NCI-H510A (cell line): ENCODE results near the gene HMX2.

Experiments used
- DNase-seq: peaks from one replicate; lab custom pipeline; 2025; lab: John Stamatoyannopoulos, UW

Gene HMX2

GRCh38 chr10:123139521-123140163 is 8.3 kb upstream of the HMX2 start:
- peak; percentile 25 for DNase-seq

GRCh38 chr10:123140164-123140982 is 7.6 kb upstream of the HMX2 start:
- no peak for DNase-seq

- DNase-seq: no peak
Observed at GRCh38 chr10:123140983-123141390, 6.9 kb upstream of the HMX2 start.

DNA sequence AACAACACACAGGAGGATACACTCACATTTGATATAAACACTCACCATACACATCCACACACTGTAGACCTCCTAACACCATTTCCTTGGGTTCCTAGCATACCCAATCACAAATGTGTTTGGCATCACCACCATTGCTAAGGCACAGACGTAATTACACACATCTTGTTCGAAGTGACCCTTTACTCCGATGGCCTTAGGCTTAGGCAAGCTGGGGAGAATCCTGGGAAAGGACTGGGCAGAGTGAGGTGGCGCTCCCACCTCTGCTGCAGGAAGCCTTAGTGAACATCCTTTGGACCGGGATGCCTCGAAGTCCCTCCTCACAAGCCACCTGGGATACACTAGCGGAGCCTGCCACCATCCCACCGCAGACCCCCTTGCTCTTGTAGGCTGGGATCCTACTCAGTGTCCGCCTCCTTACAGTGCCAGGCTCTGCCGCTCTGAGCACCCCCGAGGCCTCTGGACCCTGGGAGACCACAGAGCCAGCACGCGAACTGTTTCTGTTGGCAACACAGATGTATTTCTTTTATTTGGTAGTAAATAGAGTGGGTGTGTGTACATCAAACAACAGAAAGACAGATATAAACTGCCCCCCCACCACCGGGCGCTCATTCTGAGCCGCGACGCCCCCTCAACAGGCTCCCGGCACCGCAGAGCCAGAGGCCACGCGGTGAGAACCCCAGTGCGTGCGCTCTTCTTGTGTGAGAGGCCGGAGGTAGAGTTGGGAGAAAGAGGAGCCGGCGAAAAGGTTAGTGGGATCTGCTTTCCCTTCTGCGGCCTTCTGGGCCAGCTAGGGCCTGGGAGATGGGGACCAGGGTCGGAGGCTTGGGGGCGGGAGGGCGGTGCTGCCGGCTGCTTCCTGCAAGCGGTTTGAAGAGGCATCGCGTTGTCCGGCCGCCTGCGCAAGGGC is 5.9 kb upstream of the HMX2 start:
- no peak for DNase-seq

GRCh38 chr10:123142701-123143161 is 5.2 kb upstream of the HMX2 start:
- DNase-seq: no peak

DNA sequence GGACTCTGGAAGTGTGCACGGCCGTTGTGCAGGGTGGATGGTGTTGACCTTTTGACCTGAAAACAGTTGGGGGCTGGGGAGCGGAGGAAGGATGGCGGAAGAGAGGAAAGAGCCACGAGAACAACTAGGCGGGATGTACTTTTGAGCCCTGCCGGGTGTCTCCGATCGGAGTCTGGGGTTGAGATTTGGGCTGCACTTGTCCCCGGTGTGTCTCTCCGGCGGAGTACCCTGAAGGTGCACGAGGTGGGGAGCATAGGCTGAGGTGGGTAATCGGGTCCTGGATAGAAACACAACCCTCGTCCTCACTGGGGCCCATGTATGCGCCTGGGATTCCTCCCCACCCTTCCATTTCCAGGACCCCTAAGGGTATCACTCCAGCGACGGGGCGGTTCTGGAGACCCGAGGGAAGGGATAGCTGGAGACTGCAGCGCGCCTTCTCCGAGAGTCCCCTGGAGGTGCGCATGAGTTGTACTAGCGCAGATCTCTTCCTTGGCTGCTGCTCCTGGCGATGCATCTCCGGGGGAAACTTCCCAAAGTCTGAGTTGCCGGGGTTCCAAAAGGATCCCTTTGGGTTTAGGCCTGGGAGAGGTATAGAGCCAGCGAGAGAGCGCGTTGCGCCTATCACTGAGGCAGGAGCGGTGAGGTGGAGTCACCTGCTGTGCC is 4.6 kb upstream of the HMX2 start:
- DNase-seq: no peak

DNA sequence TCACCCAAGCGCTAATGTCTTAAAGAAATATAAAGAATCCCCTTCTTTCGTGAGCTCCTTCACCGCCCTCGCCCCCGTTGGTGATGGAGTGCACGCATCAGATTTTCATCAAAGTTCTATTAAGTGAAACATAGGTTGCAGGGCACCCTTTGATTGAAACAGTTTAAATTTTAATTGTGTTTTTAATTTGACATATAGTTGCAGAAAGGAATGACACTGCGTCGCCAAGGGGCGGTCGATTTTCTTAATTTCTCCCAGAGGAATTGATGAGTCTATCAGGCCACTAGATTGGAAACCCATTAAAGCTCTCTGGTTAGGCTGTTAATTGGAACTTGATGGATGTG is 4.1 kb upstream of the HMX2 start:
- DNase-seq: no peak

GRCh38 chr10:123144697-123145541 is 3.0 kb upstream of the HMX2 start:
- DNase-seq: no peak

GRCh38 chr10:123145542-123146012 is 2.4 kb upstream of the HMX2 start:
- DNase-seq: no peak

DNA sequence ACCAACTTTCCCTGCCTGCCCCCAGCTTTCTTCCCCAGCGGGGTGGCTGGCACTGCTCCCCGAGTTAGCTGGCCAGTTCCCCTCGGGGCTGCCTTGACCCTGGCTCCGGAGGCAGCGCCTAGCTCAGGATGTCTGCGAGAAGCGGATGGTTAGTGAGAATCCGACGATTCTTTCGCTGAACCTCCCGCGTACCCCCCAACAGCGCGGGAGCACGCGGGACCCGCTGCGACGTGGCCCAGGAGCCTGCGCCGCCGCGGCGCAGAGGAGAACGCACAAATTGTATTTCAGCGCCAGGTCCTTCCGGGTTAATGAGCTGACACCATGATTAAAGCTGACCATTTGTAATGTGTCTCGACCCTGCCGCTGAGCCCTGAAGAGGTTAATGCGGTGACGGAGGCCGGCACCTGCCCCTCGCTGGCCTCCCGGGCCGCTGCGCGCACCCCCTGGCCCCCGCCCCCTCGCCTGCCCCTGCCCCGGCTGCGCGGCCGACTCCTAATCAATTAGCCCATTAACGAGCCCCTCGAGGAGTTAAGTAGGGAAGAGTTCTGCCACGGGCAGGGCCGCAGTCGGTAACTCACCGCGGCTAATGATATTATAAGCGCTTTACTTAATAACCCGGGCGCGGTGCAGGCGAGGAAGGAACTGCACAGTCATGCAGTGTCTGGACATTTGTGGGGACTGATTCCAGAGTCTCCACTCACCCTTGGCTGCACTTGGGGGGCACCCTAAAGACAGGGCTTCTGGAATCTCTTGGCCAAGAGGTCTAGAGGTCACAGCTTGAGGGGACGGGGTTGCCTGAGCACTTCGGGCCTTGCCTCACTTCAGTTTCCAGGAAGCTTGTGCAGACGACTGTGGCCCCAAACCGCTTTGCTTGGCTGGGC is 1.7 kb upstream of the HMX2 start:
- no peak for DNase-seq

- DNase-seq: no peak
Observed at GRCh38 chr10:123146894-123147634, 872 bp upstream of the HMX2 start.

DNA sequence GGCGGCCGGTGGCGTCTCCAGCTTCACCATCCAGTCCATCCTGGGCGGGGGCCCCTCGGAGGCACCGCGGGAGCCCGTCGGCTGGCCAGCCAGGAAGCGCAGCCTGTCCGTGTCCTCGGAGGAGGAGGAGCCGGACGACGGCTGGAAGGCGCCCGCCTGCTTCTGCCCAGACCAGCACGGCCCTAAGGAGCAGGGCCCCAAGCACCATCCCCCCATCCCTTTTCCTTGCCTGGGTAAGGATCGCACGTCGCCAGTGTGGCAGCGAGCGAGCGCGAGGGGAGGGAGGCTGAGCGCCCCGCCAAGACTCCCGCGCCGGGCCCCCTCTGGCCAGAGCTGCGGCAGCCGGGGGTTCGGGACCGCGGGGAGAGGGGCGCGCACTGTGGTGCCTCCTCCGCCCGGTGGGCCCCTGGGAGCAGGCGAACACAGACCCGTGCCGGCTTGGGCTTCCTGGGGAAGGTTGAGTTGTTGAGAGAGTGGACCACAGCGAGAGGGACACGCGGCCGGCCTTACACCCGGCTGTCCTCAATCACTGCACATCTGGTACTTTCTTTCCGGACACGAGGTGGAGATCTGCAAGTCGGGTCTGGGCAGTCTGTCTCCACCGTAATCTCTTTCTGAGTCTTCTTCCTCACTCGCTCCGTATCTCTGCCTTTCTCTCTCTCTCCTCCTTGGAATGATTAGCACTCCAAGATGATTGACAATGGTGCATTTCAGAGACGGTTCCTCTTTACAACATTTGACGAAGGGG is 652 bp downstream of the HMX2 start:
- no peak for DNase-seq

DNA sequence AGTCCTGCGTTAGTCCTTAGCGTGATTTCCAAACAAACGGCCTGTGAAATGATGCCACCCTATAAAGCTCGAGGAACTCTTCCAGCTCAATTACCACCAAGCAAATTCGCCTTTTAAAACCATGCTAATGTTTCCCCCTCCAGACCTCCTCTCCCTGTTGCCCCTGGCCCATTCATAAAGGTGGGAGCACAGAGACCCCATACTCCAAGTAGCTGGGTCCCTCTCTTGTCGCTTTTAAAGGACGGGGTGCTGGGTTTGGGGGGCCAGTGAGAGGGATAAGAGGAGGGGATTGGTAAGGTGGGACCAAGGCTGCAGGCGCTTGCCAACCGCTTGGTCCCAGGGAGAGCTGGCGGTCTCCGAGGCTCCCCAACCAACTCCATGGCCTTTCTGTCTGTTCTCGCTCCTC is 1.2 kb downstream of the HMX2 start:
- no peak for DNase-seq

- no peak for DNase-seq
Observed at GRCh38 chr10:123149568-123150270, 1.8 kb downstream of the HMX2 start.

- DNase-seq: no peak
Observed at GRCh38 chr10:123150271-123150985, 2.5 kb downstream of the HMX2 start.

DNA sequence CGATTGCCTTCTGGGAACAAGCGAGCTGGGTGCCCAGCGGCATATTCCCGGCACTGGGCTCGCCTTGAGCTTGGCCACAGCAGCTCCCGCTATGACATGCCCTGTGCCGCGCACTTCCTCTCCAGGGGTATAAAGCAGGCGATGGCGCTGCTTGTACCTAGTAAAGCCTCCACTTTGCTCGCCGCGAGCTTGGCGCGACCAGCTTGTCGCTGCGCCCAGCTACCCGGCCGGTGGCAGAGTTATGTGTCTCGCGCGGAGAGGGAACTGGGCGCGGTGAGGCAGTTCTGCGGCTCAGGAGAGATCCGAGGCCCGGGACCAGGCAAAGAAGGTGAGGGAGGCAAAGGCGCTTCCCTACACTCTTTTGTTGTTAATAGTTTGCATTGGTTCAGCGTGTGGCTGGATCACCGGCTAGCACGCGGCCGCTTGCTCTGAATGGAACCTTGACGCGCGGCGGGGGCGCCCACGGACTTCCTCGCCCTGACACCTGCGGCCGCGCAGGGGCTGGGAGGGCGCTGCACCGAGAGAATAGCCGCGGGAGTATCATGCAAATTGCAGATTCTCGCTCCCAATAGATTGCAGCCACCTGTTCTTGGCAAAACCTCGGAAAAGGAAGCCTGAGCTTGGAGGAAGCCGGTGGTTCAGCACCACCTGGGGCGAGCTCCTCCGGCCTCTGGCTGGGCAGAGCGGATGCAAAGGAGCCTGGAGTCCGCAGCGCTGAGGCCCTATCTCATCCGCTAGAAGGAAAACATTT is 3.2 kb downstream of the HMX2 start:
- no peak for DNase-seq
